HG03095 (cell line): ENCODE measurements around the gene SPATA3.
"Not testable (repeated sequence)": the region's sequence is repeated elsewhere in the genome, so short reads cannot be mapped to it uniquely, and the experiment has no call there.

Experiments used
- ATAC-seq: cut with Tn5 transposase; IDR thresholded peaks from one replicate; pipeline ENCODE4 v1.9.1; 2021; ENCODE audit warnings: moderate library complexity; ENCODE audit not compliant: unreplicated experiment

The SPATA3 gene

DNA sequence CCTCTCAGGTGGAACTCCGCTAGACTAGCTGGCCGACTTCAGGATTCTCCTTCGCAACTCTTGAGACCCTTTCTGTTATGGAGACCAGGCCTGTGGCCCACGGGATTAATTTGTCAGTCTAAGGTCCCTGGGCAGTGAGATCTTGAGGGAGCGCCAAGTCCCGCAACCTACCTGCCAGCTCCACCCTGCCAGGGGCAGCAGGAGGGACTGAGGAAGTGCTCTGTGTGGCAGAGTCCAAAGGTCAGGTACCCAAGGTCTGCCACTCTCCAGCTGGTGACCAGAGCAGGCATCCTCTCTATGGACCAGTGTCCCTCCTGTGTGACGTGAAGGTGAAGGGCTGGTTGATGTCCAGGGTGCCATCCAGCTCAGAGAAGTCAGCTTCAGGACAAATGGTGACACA, 4.3 kb upstream of the SPATA3 start:
- ATAC-seq, result no peak

DNA sequence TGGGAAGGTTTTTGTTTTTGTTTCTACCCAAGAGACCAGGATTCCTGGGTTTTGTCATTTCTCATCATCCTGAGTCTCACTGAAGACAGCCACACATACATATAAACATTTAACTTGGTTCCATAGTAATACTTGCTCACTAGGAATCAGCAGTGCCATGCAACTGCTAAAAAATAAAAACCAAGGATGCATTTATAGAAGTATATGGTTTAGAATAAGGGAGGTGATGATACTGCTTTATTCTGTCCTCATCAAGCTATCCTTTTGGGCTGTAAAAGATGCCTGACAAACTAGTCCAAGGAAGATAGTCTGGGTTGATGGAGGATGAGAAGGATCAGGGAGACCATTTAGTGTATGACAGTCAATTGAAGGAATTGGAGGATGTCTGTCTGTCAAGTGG, 740 bp downstream of the SPATA3 start:
- no peak for ATAC-seq

DNA sequence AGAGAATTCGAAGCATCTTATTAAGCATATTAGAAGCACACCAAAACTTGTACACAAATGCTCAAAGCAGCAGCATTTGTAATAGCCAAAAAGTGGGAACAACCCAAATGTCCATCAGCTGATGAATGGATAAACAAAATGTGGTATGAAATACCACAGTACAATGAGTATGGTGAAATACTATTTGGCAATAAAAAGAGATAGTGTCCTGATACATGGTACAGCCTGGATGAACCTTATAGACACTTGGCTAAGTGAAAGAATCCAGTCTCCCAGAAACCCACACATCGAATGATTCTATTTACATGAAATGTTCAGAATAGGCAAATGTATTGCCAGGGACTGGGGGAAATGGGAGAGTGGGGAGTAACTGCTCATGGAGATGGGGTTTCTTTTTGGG, 3.0 kb downstream of the SPATA3 start:
- no peak for ATAC-seq

DNA sequence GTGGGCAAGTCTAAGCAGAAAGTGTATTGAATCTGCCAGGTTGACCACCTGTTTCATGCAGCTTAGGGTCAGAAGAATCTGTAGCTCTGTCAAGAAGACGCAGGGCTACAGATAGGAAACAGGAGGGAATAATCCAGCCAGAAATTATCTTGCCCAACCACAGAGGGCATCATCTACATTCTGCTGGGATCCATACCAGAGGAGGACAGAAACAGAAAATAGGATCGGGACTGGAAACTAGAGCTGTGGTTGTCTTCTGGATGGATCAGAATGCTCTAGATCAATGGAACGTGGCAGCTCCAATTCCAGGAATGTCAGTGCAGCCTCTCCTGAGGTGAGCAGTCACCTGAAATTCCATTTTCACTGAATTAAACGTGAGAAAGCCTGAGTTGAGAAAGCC, 3.6 kb downstream of the SPATA3 start:
- no peak for ATAC-seq

DNA sequence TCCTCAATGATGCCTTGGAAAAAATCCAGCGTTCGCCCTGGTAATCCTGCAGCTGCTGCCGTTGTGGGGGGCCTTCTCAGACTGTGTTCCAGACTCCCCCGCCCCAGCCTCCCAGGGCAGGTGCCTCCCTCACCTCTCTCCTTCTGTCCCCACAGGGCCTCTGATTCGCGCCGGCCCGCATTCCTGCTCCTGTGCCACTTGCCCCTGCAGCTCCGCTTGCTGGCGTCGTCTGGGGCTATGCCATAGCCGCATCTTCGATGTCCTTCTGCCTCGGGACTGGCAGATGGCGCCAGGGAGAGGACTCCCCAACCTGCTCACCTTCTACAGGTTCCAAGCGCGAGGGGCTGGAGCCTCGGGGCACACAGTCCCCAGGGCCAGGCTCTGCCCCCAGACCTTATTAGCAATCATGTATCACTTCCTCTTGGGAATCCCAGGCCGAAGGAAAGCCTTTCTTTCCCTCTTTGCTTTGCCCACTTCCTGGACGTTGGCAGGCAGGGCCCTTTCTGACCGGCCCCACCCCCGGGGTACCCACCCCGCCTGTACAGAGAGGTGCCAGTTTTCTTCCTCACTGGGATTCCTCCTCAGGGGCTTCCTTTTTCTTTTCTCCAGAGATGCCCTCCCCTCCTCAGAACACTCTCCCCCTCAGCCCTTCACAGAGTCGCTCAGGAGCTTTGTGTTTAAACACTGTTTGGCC, 4.4 kb downstream of the SPATA3 start:
- no peak for ATAC-seq

DNA sequence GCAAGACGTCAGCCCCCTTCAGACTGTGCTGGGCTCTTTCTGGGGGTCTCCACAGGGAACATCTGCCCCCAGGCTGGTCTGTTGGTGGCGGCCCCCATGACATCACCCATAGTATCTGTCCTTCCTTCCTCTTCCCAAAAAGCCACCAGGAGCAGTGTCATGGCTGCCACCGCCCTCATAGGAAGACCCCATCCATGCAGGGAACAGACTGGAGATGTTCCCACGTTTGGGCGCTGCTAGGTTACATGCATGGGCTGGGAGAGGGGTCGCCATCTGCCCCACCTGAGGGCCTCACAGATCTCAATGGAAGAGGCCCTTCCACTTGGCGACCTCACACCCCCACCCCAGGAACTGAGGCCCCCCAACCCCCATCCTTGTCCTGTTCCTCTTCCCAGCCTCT, 5.1 kb downstream of the SPATA3 start:
- ATAC-seq, result no peak

DNA sequence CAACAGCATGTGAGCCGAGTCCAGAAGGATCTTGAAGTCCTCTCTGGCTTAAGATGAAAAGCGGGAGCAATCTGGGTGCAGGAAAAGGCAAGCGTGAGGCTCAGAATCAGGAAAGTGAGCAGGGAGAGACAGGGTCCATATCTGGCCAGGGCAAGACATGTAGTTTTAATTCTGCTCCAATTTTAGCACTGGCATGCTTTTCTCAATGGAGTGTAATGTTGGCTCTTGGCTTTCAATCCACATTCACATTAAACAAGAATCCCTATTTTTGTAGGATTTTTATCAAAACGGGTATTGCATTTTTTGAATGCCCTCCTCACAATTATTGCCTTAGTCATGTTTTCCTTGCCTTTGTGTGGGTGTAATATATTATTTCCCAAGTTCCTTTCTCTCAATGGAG, 6.0 kb downstream of the SPATA3 start:
- no peak for ATAC-seq

DNA sequence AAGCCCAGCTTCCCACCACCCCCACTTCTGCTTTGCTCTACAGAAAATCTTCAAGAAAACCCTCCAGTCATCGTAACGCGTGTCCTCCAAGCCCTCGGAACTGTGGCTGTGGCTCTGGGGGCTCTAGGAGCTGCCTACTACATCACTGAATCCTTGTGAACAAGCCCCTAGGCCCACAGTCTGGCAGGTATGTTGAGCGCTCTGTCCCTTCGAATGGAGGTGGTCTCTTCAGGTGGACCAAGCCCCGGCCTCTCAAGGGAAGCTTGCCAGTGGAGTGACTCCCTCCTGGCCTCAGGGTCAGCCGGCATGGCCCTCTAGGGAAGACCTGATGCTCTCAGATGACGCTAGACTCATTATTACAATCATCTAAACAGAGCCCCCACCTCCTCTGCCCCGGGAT, 6.7 kb downstream of the SPATA3 start:
- no peak for ATAC-seq

DNA sequence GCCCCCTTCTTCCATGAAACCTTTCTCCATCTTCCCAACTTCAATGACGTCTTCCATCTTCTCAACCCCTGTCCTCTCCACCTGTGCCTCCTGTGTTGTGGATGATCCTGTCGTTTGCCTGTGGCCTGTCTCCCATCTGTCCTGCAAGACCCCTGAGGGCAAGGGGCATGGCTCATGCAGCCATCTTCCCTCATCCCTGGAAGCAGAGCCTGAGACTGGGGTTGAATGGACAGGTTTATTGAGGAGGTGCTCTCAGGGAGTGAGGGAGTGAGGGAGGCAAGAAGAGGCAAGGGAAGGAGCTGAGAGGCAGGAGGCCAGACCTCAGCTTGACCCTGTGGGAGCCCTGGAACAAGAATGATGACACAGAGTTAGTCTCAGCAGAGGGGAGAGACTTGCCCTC, 7.3 kb downstream of the SPATA3 start:
- no peak for ATAC-seq

DNA sequence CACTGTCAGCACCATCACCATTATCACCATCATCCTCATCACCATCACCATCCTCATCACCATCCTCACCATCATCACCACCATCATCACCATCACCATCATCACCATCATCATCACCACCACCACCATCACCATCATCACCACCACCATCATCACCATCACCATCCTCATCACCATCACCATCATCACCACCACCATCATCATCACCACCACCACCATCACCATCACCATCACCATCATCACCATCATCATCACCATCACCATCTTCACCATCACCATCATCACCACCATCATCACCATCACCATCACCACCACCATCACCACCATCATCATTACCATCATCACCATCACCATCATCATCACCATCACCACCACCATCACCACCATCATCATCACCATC, 9.0 kb downstream of the SPATA3 start:
- ATAC-seq, result not testable (repeated sequence)

DNA sequence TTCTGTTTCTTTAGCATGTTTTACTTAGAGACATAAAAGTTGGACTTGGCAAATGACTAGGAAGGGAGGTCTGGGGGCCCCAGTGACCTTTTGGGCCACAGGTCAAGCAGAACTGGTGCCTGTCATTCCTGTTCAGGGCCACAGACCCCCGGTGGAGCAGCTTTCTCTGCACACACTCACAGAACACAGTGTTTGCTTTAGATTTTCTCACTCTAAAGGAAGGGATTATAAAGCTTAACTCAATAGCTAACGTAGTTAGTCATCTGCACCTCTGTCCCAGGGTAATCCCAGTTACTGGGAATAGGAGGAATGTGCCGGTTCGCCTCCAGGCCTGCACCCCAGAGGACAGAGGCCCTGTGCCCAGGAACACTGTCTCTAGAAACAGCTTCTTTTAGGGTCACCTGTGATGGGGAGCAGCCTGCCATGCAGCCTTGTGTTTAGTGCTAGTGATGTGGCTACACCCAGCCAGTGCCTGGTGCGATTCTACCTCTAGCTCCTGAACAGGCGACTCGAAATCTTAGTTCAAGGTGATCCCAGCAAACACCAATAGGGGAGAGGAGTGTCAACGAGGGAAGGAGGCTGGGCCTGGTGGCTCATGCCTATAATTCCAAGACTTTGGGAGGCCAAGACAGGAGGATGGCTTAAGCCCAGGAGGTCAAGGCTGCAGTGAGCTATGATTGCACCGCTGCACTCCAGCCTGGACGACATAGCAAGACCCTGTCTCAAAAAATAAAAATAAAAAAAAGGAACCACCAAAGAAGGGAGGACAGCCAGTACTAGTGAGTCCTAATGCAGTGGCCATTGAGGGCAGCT, 11.6 kb downstream of the SPATA3 start:
- no peak for ATAC-seq

DNA sequence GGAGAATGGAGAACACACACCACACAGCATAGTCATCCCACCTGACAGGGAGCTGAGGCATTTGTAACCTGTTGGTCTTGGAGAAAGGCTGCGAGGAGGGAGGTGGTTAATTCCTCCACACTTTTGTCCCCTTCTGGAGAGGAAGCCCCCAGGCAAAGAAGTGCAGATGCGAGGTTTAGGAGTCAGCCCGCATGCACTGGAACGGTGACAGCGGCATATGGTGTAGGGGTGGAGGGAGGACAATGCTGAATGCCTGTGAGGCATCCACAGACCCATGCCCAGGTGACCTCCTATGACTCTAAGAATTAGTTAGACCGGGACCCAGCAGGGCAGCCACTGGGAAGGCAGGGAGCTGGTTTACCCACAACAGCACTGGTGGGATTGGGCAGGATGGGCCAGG, 12.2 kb downstream of the SPATA3 start:
- ATAC-seq, result no peak

DNA sequence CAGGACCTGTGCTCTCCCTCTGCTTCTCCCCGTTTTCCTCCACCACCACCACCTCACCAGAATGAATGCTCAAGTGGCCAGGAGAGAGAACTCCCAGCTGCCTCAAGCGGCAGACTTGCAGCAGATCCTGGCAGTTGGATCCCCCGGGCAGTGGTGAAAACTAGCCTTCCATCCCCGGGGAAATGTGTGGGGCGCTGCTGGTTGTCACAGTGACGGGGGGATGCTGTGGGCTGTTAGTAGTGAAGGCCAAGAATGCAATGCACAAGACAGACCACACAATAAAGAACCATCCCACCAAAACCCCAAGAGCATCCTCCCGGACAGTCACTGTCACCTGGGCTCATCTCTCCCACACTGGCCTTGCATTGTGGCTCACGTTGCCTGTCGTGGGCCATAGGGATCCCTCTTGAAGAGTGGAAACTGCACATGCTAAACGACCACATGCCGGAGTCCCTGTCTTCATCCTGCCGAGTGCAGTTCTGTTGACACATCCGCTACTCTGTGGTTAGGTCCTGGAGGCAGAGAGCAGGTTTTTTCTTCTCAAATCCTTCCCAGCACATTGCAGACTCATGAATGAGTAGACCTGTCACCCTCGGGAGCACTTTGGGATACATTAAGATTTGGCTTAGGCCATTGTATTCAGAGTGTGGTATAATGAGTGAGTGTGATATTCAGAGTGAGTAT, 13.5 kb downstream of the SPATA3 start:
- ATAC-seq, result no peak

DNA sequence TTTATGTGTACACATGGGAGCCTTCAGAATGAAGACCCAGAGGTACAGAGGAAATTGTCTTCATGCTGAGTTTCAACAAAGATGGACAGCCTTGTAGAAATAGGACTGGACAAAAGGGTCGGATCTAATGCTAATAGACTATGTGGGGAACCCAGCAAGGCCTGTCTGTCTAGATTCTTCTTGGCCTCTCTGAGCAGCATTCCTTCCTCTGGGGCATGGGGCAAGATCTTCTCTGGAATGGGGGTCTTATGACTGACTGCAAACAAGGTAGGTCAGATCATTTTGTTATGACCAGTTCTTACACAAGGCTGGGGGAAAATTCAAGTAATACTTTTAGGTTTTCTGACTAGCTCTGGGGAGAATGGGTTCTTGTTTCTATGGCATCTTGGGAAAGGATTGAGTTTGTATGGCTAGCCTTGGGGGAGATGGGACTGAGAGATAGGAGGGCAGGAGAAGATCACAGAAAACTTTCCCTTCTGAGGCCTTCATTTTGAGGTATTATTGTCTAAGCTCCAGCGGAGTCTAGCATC, 14.3 kb downstream of the SPATA3 start:
- no peak for ATAC-seq

DNA sequence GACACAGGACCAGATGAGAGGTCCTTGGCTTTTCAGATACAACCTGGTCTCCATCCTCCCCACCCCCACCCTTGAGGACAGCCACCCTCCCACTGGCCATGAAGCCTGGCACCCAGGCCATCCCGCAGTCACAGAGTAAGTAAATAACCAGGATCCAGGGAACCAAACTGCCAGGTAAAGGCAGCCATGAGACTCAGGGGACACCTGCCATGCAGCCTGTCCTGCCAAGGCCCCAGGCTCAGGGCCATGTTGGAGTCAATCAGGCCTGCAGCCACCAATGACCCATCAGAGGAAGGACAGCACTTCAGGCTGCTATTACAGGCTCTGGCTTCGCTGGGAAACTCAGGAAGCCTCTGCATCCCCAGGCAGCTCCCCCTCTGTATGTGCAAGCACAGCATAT, 15.6 kb downstream of the SPATA3 start:
- ATAC-seq, result no peak

DNA sequence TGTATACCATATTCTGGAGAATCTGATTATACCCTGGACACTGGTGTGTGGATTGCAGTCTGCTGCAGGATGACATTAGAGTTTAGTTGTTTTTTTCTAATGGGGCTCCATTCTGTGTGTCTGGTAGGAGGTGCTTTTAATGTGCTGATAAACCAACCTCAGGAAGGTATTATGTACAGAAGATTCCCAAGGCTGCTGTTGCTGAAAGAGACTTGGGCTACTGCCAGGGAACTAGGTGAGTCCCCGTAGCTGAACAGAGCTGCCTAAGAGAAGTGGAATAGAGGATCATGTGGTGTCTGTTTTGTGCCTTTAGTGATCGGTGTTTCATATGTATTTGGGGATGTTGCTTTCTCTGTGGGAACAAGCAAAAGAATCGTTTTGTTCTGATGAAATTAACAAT, 16.5 kb downstream of the SPATA3 start:
- no peak for ATAC-seq

DNA sequence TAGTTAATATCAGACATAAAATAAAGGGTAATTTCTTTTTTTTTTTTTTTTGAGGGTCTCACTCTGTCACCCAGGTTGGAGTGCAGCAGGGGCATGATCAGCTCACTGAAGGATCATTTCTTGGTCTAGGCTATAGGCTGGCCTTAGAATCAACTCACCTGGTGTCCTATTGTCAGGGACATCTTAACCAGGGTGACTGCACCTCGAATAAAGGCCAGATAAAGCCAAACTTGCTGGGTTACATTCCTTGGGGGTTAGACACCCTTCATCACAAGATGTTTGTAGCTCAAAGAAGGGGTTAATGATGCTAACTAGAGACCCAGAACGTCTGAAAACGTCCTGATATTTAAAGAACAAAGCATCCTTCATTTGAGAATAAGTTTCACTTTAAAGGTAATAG, 17.9 kb downstream of the SPATA3 start:
- ATAC-seq, result no peak

DNA sequence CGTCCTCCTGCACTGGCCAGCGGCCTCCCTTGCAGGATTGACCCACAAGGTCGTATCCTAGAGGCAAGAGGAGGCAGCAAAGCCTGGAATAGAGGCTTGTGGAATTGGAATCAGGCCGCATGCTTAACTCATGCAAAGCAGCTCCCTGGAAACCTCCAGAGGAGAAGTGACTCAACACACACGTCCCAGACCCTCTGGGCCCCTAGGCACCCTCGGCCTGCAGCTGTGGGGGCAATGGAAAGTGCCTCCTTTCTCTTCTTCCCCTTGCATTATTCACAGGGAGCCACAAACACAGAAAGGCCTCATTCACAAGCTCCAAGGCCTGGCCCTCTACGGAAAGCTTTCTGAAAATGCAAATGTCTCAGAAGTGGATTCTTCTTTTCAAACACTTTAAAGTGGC, 19.6 kb downstream of the SPATA3 start:
- ATAC-seq, result no peak

DNA sequence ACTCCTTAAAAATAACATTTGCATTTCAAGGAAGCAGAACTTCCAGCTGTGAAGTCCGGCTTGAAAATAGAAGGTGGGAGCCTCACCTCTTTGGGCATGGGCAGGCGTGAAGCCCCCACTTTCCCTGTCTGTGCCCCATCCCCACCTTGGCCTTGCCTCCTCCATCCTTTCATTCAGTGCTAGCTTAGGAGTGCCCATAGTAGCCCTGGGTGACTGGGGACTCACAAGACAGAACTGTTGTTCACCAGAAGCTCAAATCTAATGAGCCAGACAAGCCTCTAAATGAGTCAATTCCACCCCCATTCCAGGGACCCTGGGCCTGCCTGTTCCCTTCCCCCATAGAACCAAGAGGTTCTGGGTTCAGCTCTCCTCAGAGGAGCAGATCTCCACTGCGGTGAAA, 20.0 kb downstream of the SPATA3 start:
- ATAC-seq, result no peak

DNA sequence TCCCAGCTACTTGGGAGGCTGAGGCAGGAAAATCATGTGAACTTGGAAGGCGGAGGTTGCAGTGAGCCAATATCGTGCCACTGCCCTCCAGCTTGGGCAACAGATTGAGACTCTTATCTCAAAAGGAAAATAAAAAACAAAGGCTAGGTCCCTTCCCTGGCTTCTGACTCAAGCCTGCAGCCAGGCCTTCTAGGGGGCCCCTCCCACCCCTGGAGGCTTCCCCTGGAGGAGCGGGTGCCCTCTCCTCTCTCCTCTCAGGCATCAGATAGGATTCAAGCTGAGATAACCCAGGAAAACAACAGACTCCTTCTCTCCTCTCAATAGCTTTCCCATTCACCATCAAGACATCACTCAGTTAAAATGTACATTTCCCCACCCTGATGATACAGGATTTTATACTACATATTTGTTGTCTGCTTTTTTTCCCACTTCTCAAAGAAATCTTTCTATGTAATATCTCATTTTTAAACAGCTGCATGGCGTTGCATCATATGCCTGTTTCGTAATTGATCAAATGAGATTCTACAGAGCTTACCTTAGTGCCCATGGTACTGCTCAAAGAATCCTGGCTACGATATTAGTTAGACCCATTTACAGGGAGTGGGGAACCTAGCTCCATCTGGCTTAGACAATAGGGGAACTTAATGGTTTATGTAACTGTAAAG, 20.8 kb downstream of the SPATA3 start:
- ATAC-seq, result no peak

DNA sequence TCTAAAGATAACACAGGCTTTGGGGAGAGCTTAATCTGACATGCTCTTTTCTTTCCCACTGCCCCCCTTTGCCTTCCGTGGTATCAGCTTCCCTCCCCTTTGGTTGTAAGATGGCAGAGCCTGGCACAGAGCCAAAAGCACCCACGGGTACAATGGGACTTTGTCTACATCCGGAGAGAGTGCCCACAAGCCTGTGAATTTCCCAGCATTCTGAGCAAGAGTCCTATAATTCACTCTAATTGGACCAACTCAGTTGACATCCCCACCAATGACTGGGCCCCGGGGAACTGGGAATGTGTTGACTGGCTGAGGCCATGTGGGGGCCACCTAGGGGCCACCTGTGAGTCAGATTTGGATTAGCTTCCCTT, 21.3 kb downstream of the SPATA3 start:
- ATAC-seq, result no peak
